CD8-positive, alpha-beta memory T cell (primary cell): Measurements from ENCODE around the gene PAFAH1B1. TPM values are rescaled to one million over a fixed set of nuclear protein-coding genes. Genes with fewer than 3 reads are reported as not detected.
A peak's percentile ranks its signal among the peaks of the same experiment; 100 is the strongest.
"Not testable (repeated sequence)": the region's sequence is repeated elsewhere in the genome, so short reads cannot be mapped to it uniquely, and the experiment has no call there.

Experiments used
- CTCF ChIA-PET: fragments of 350-600 bp; sonication (Branson Sonifier 250); formaldehyde crosslinking; loops from one replicate; lab custom pipeline; 2021; ENCODE audit warnings: antibody characterized with exemption; lab: Charles Lee
- POLR2A ChIA-PET: fragments of 350-600 bp; sonication (Branson Sonifier 250); formaldehyde crosslinking; loops from one replicate; lab custom pipeline; 2021; ENCODE audit warnings: antibody characterized with exemption; lab: Charles Lee
- DNase-seq, 5 donors: peaks; one replicate each; pipeline versions ENCODE4 v3.0.0 to v3.0.0-alpha.2; 2020 to 2022; ENCODE audit warnings: mixed read lengths in 1 of 5
- H3K27ac ChIP-seq: one replicate; pipeline ENCODE4 v1.7.0; 2013; ENCODE audit warnings: low read depth, mild to moderate bottlenecking, low read length, moderate library complexity
- H3K27me3 ChIP-seq: 2 replicates; pipeline ENCODE4 v1.7.0; 2013; ENCODE audit warnings: low read length, mild to moderate bottlenecking; ENCODE audit not compliant: insufficient read depth, poor library complexity, severe bottlenecking
- H3K36me3 ChIP-seq: 2 replicates; pipeline ENCODE4 v1.7.0; 2013; ENCODE audit warnings: mild to moderate bottlenecking, low read length, moderate library complexity; ENCODE audit not compliant: insufficient read depth
- H3K4me1 ChIP-seq: 2 replicates; pipeline ENCODE4 v1.7.0; 2013; ENCODE audit warnings: mild to moderate bottlenecking, low read length, moderate library complexity; ENCODE audit not compliant: insufficient read depth
- H3K4me3 ChIP-seq: 2 replicates; pipeline ENCODE4 v1.7.0; 2013; ENCODE audit warnings: mild to moderate bottlenecking, low read length
- H3K9me3 ChIP-seq: 2 replicates; pipeline ENCODE4 v1.7.0; 2013; ENCODE audit warnings: mild to moderate bottlenecking, low read length
- H3K27ac Mint-ChIP-seq, 8 donors: one replicate each; pipeline ENCODE4 v1.8.0; 2020 to 2021; ENCODE audit warnings: mixed read lengths in 8 of 8, mild to moderate bottlenecking in 6 of 8, inconsistent platforms in 3 of 8, moderate library complexity in 3 of 8
- H3K27me3 Mint-ChIP-seq, 2 donors: one replicate each; pipeline ENCODE4 v1.8.0; 2020 to 2021; ENCODE audit warnings: mixed read lengths in 2 of 2, mild to moderate bottlenecking in 1 of 2, moderate library complexity in 1 of 2
- H3K36me3 Mint-ChIP-seq, 3 donors: one replicate each; pipeline ENCODE4 v1.8.0; 2020 to 2021; ENCODE audit warnings: mixed read lengths in 3 of 3, inconsistent platforms in 1 of 3, mild to moderate bottlenecking in 1 of 3
- H3K4me1 Mint-ChIP-seq, 3 donors: one replicate each; pipeline ENCODE4 v1.8.0; 2020 to 2021; ENCODE audit warnings: mixed read lengths in 3 of 3, inconsistent platforms in 1 of 3, mild to moderate bottlenecking in 1 of 3
- H3K4me3 Mint-ChIP-seq, 7 donors: one replicate each; pipeline ENCODE4 v1.8.0; 2020 to 2021; ENCODE audit warnings: mixed read lengths in 7 of 7, mild to moderate bottlenecking in 6 of 7, moderate library complexity in 4 of 7, inconsistent platforms in 2 of 7
- H3K9me3 Mint-ChIP-seq, 5 donors: one replicate each; pipeline ENCODE4 v1.8.0; 2020 to 2022; ENCODE audit warnings: mixed read lengths in 5 of 5, mild to moderate bottlenecking in 3 of 5, moderate library complexity in 2 of 5, inconsistent platforms in 1 of 5
- polyA plus RNA-seq: library from polyadenylated mRNA; unstranded; fragments of 300-500 nt; fragmentation: Illumina TruSeq; gene quantifications from one replicate; pipeline ENCODE4 v1.2.3, GENCODE V29; 2021
- total RNA-seq, 2 experiments: library from RNA; stranded (reverse); gene quantifications; one replicate each; pipeline ENCODE4 v1.2.3, GENCODE V29; 2021

The PAFAH1B1 gene
- total and polyA plus RNA-seq, 3 experiments from 2014 or later, result 13.2 to 168 (median 159) TPM

- H3K27ac Mint-ChIP-seq, result no peak overlapping the region
- ChIA-PET CTCF (no interaction called here), POLR2A (no interaction called here)
- no peaks in the 10 kb centered on the region for H3K9me3 ChIP-seq
- H3K4me3 ChIP-seq, result no peak overlapping the region
- H3K27me3 Mint-ChIP-seq, result peaks cover 6 to 23% of the 10 kb centered on the region in 2 donors
- H3K27ac ChIP-seq, result no peak overlapping the region
- peaks cover 6 to 10% (median 7%) of the 10 kb centered on the region in 3 donors for H3K4me1 Mint-ChIP-seq
- no peaks in the 10 kb centered on the region for H3K36me3 ChIP-seq
- peaks cover 8% of the 10 kb centered on the region for H3K4me1 ChIP-seq
- DNase-seq, result no peak
- H3K36me3 Mint-ChIP-seq, result no peaks in the 10 kb centered on the region
- H3K27me3 ChIP-seq, result no peaks in the 10 kb centered on the region
- no peak overlapping the region for H3K4me3 Mint-ChIP-seq
- H3K9me3 Mint-ChIP-seq, result no peaks in the 10 kb centered on the region
These were observed 32.8 kb upstream of the PAFAH1B1 start for GRCh38 chr17:2560658-2561057.

GRCh38 chr17:2562162-2562858 is 31.1 kb upstream of the PAFAH1B1 start:
- Mint-ChIP-seq H3K4me3 (no peak overlapping the region), H3K9me3 (no peaks in the 10 kb centered on the region), H3K27me3 (peaks cover 6 to 17% of the 10 kb centered on the region in 2 donors), H3K36me3 (no peaks in the 10 kb centered on the region), H3K4me1 (peaks cover 6 to 10% (median 7%) of the 10 kb centered on the region in 3 donors), H3K27ac (no peak overlapping the region)
- ChIA-PET CTCF (no interaction called here), POLR2A (no interaction called here)
- peak in 1 of 5 donors; percentile 29 for DNase-seq
- no peak overlapping the region for H3K4me3 ChIP-seq
- H3K27ac ChIP-seq, result no peak overlapping the region
- peaks cover 8% of the 10 kb centered on the region for H3K4me1 ChIP-seq
- H3K9me3 ChIP-seq, result no peaks in the 10 kb centered on the region
- H3K27me3 ChIP-seq, result no peaks in the 10 kb centered on the region
- H3K36me3 ChIP-seq, result no peaks in the 10 kb centered on the region

- POLR2A ChIA-PET, result no interaction called here
- Mint-ChIP-seq H3K4me1 (peaks cover 5 to 7% (median 5%) of the 10 kb centered on the region in 3 donors), H3K27me3 (peaks cover 6 to 15% of the 10 kb centered on the region in 2 donors), H3K36me3 (no peaks in the 10 kb centered on the region), H3K4me3 (no peak overlapping the region), H3K27ac (no peak overlapping the region), H3K9me3 (no peaks in the 10 kb centered on the region)
- CTCF ChIA-PET, result no interaction called here
- H3K27me3 ChIP-seq, result no peaks in the 10 kb centered on the region
- no peak overlapping the region for H3K27ac ChIP-seq
- H3K36me3 ChIP-seq, result no peaks in the 10 kb centered on the region
- no peaks in the 10 kb centered on the region for H3K9me3 ChIP-seq
- peaks cover 8% of the 10 kb centered on the region for H3K4me1 ChIP-seq
- no peak for DNase-seq
- no peak overlapping the region for H3K4me3 ChIP-seq
These were observed 30.4 kb upstream of the PAFAH1B1 start for GRCh38 chr17:2563061-2563460.

GRCh38 chr17:2563543-2563942 is 29.9 kb upstream of the PAFAH1B1 start:
- no peaks in the 10 kb centered on the region for H3K36me3 Mint-ChIP-seq
- POLR2A ChIA-PET, result no interaction called here

GRCh38 chr17:2564877-2565276 is 28.6 kb upstream of the PAFAH1B1 start:
- Histone ChIP-seq H3K4me1 (peaks cover 8% of the 10 kb centered on the region), H3K27me3 (no peaks in the 10 kb centered on the region), H3K4me3 (no peak overlapping the region), H3K27ac (no peak overlapping the region), H3K9me3 (no peaks in the 10 kb centered on the region), H3K36me3 (no peaks in the 10 kb centered on the region)
- H3K9me3 Mint-ChIP-seq, result no peaks in the 10 kb centered on the region
- POLR2A ChIA-PET, result no interaction called here
- CTCF ChIA-PET, result no interaction called here
- peaks cover 6 to 11% of the 10 kb centered on the region in 2 donors for H3K27me3 Mint-ChIP-seq
- H3K4me3 Mint-ChIP-seq, result no peak overlapping the region
- H3K4me1 Mint-ChIP-seq, result peaks cover 3 to 5% (median 4%) of the 10 kb centered on the region in 3 donors
- no peaks in the 10 kb centered on the region for H3K36me3 Mint-ChIP-seq
- DNase-seq, result no peak
- no peak overlapping the region for H3K27ac Mint-ChIP-seq

More at GRCh38 chr17:2563543-2563942, 29.9 kb upstream of the PAFAH1B1 start:
- H3K4me1 Mint-ChIP-seq, result peaks cover 3 to 5% (median 4%) of the 10 kb centered on the region in 3 donors
- DNase-seq, result no peak
- no peak overlapping the region for H3K27ac Mint-ChIP-seq
- Histone ChIP-seq H3K4me1 (peaks cover 8% of the 10 kb centered on the region), H3K36me3 (no peaks in the 10 kb centered on the region), H3K27ac (no peak overlapping the region), H3K27me3 (no peaks in the 10 kb centered on the region), H3K9me3 (no peaks in the 10 kb centered on the region), H3K4me3 (no peak overlapping the region)
- H3K27me3 Mint-ChIP-seq, result peaks cover 6 to 11% of the 10 kb centered on the region in 2 donors
- CTCF ChIA-PET, result no interaction called here
- H3K4me3 Mint-ChIP-seq, result no peak overlapping the region
- no peaks in the 10 kb centered on the region for H3K9me3 Mint-ChIP-seq

GRCh38 chr17:2566056-2566455 is 27.4 kb upstream of the PAFAH1B1 start:
- Histone ChIP-seq H3K36me3 (no peaks in the 10 kb centered on the region), H3K9me3 (no peaks in the 10 kb centered on the region), H3K27ac (no peak overlapping the region), H3K27me3 (no peaks in the 10 kb centered on the region), H3K4me1 (peaks cover 8% of the 10 kb centered on the region), H3K4me3 (no peak overlapping the region)
- peaks cover 3 to 5% (median 4%) of the 10 kb centered on the region in 3 donors for H3K4me1 Mint-ChIP-seq
- ChIA-PET CTCF (no interaction called here), POLR2A (no interaction called here)
- DNase-seq, result no peak
- no peak overlapping the region for H3K4me3 Mint-ChIP-seq
- H3K36me3 Mint-ChIP-seq, result no peaks in the 10 kb centered on the region
- peaks cover 6 to 11% of the 10 kb centered on the region in 2 donors for H3K27me3 Mint-ChIP-seq
- no peaks in the 10 kb centered on the region for H3K9me3 Mint-ChIP-seq
- H3K27ac Mint-ChIP-seq, result no peak overlapping the region

GRCh38 chr17:2571523-2572303 is 21.7 kb upstream of the PAFAH1B1 start:
- H3K27ac Mint-ChIP-seq, result peak overlapping the region in 3 of 8 donors; percentile 14 to 68 (median 66)
- DNase-seq, result no peak
- ChIA-PET POLR2A (no interaction called here), CTCF (no interaction called here)
- no peaks in the 10 kb centered on the region for H3K9me3 Mint-ChIP-seq
- Histone ChIP-seq H3K27me3 (no peaks in the 10 kb centered on the region), H3K9me3 (no peaks in the 10 kb centered on the region), H3K36me3 (no peaks in the 10 kb centered on the region), H3K4me1 (no peaks in the 10 kb centered on the region), H3K4me3 (no peak overlapping the region), H3K27ac (no peak overlapping the region)
- no peaks in the 10 kb centered on the region for H3K36me3 Mint-ChIP-seq
- peaks cover 4 to 6% of the 10 kb centered on the region in 2 donors for H3K27me3 Mint-ChIP-seq
- peaks cover 1 to 6% (median 6%) of the 10 kb centered on the region in 3 donors for H3K4me1 Mint-ChIP-seq
- H3K4me3 Mint-ChIP-seq, result no peak overlapping the region

- H3K27me3 Mint-ChIP-seq, H3K9me3 ChIP-seq, H3K36me3 ChIP-seq, H3K27ac ChIP-seq, H3K27me3 ChIP-seq, H3K4me1 Mint-ChIP-seq, CTCF ChIA-PET, H3K36me3 Mint-ChIP-seq, H3K4me1 ChIP-seq, POLR2A ChIA-PET, DNase-seq, H3K4me3 ChIP-seq, H3K9me3 Mint-ChIP-seq, H3K4me3 Mint-ChIP-seq: not testable (repeated sequence)
- H3K27ac Mint-ChIP-seq, result peak overlapping the region in 1 of 8 donors; percentile 14
These were observed 21.2 kb upstream of the PAFAH1B1 start for GRCh38 chr17:2572304-2572609.
